Effector memory CD8-positive, alpha-beta T cell (primary cell): Measurements from ENCODE around the gene ANKRD29.
A peak's percentile ranks its signal among the peaks of the same experiment; 100 is the strongest.

ENCODE experiments used
- ATAC-seq: fragments of 150-1000 bp; cut with Tn5 transposase; replicated peaks from 2 replicates; pipeline ENCODE4 v1.10.0; 2021; ENCODE audit warnings: mild to moderate bottlenecking, moderate library complexity
- DNase-seq, 3 experiments: peaks; one replicate each; pipeline ENCODE4 v3.0.0; 2021
- H3K27ac Mint-ChIP-seq, 2 donors: one replicate each; pipeline ENCODE4 v1.8.0; 2022; ENCODE audit warnings: mild to moderate bottlenecking in 2 of 2, mixed read lengths in 2 of 2, moderate library complexity in 2 of 2
- H3K27me3 Mint-ChIP-seq, 2 donors: one replicate each; pipeline ENCODE4 v1.8.0; 2022; ENCODE audit warnings: mixed read lengths in 2 of 2
- H3K36me3 Mint-ChIP-seq: one replicate; pipeline ENCODE4 v1.8.0; 2022; ENCODE audit warnings: mild to moderate bottlenecking, moderate library complexity, mixed read lengths; ENCODE audit not compliant: insufficient read depth
- H3K4me1 Mint-ChIP-seq, 2 donors: one replicate each; pipeline ENCODE4 v1.8.0; 2022; ENCODE audit warnings: low read depth in 2 of 2, mixed read lengths in 2 of 2
- H3K4me3 Mint-ChIP-seq, 2 donors: one replicate each; pipeline ENCODE4 v1.8.0; 2022; ENCODE audit warnings: mild to moderate bottlenecking in 2 of 2, mixed read lengths in 2 of 2, moderate library complexity in 2 of 2
- H3K9me3 Mint-ChIP-seq, 2 donors: one replicate each; pipeline ENCODE4 v1.8.0; 2022; ENCODE audit warnings: mixed read lengths in 2 of 2

Gene ANKRD29

DNA sequence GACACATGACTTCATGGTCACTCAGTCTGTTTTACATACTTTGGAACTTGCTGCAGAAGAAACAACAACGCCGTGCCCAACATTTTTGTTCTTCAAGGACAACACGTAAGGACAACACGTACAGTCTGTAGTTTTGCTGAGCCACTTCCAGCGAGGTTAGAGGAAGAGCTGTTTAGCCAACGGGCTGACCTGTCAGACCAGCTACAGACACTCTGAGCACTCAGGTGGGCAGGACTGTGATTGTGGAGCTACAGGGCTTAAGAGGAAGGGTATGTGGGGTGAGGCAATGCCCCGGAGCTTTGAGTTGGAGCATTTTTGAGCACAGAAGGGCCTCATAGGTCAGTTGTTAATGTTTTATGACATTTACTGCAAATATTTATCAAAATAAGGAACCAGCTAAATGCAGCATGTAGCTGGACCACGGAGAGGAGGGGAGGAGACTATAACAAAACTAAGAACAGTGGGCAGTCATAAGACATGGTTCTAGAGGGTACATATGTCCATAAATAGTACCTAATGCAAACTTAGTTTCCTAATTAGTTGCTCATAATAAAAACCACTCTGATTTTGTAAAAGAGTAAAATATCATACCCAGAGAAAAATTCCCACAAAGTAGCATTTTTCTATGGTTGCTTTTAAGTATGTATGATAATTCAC is 50.1 kb downstream of the ANKRD29 start:
- DNase-seq: no peak
- Mint-ChIP-seq H3K36me3 (no peaks in the 10 kb centered on the region), H3K4me1 (no peaks in the 10 kb centered on the region), H3K4me3 (no peak overlapping the region), H3K9me3 (no peaks in the 10 kb centered on the region), H3K27ac (no peak overlapping the region), H3K27me3 (peaks cover 8 to 15% of the 10 kb centered on the region in 2 donors)
- ATAC-seq: no peak

DNA sequence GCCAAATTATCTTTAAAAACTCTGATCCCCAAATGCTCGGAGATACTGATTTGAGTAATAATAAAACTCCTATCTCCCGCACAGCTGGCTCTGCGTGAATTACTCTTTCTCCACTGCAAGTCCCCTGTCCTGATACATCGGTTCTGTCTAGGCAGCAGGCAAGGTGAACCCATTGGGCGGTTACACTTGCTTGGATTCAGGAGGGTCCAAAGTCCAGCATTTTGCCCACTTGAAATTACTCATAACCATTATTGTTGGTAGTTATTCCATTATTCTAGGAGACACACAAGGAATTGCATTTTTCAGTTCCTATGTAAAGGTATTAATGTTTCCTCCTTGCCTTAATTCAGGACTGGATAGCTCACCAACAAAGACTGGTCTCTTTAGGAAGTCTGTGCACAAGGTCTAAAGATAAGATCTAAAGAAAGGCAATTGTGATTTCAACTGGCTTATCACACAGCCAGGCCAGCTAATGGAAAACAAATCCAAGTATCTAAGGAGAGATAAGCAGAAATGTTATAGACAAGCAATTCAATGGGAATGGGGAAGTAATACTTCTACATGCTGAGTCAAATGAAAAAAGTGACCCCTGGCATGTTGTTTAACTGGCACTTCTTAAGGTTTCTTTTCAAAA is 53.2 kb downstream of the ANKRD29 start:
- Mint-ChIP-seq H3K4me1 (no peaks in the 10 kb centered on the region), H3K9me3 (no peaks in the 10 kb centered on the region), H3K36me3 (no peaks in the 10 kb centered on the region), H3K27me3 (peaks cover 8 to 16% of the 10 kb centered on the region in 2 donors), H3K4me3 (no peak overlapping the region), H3K27ac (no peak overlapping the region)
- no peak for DNase-seq
- no peak for ATAC-seq

DNA sequence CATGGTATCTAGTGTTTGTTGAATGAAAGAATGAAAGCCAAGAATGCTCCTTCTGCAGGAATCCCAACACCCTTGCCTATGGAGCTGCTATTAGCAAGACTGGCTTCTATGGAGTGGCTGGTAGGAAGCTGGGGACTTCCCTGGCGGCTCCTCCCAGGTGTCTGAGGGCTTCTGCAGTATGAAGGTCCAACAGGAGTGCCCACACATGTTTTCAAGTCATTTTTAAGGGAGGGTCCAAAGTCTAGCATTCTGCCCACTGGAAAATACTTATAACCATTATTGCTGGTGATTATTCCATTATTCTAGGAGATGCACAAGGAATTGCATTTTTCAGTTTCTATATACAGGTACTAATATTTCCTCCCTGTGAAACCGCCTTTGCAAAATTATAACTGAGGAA is 54.5 kb downstream of the ANKRD29 start:
- Mint-ChIP-seq H3K27ac (no peak overlapping the region), H3K4me1 (no peaks in the 10 kb centered on the region), H3K36me3 (no peaks in the 10 kb centered on the region), H3K4me3 (no peak overlapping the region), H3K9me3 (no peaks in the 10 kb centered on the region), H3K27me3 (peaks cover 14 to 23% of the 10 kb centered on the region in 2 donors)
- DNase-seq: no peak
- ATAC-seq: no peak

DNA sequence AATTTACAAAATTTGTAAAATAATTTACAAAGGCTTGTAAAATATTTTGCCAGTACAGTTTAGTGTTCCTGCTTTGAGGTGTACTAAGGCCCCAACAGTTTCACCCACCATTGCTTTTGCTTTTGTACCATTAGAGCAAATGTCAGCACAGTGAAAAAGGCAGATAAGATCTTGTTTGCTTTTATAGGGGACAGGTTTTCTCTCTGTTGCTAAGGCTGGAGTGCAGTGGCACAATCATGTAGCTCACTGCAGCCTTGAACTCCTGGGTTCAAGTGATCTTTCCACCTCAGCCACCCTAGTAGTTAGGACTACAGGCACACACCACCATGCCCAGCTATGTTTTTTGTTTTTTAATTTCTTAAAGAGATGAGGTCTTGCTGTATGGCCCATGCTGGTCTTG is 56.8 kb downstream of the ANKRD29 start:
- H3K36me3 Mint-ChIP-seq: no peaks in the 10 kb centered on the region
- H3K9me3 Mint-ChIP-seq: no peaks in the 10 kb centered on the region
- H3K4me3 Mint-ChIP-seq: no peak overlapping the region
- H3K27ac Mint-ChIP-seq: no peak overlapping the region
- H3K27me3 Mint-ChIP-seq: peaks cover 14 to 17% of the 10 kb centered on the region in 2 donors
- no peak for DNase-seq
- ATAC-seq: no peak
- H3K4me1 Mint-ChIP-seq: no peaks in the 10 kb centered on the region

DNA sequence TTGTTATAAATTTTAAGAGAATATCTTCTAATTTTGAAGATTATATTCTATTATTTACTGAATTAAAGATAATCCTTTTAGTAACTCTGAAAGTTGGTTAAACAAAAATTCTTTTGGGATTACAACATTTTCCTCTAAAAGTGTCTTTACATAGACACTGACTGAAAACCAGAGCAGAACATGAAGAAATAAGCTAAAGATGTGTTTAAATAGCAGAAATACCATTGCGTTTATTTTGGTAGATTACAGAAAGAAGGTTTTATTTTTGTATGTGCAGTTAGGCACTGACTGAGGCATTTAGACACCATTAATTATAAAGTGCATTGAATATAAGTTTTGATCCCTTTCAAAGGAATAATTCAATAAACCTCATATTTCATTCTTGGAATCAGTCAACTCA is 62.9 kb downstream of the ANKRD29 start:
- no peak overlapping the region for H3K27ac Mint-ChIP-seq
- no peak overlapping the region for H3K4me3 Mint-ChIP-seq
- DNase-seq (no peak), ATAC-seq (no peak)
- H3K9me3 Mint-ChIP-seq: no peaks in the 10 kb centered on the region
- no peaks in the 10 kb centered on the region for H3K36me3 Mint-ChIP-seq
- no peaks in the 10 kb centered on the region for H3K4me1 Mint-ChIP-seq
- H3K27me3 Mint-ChIP-seq: peaks cover 6 to 7% of the 10 kb centered on the region in 2 donors

DNA sequence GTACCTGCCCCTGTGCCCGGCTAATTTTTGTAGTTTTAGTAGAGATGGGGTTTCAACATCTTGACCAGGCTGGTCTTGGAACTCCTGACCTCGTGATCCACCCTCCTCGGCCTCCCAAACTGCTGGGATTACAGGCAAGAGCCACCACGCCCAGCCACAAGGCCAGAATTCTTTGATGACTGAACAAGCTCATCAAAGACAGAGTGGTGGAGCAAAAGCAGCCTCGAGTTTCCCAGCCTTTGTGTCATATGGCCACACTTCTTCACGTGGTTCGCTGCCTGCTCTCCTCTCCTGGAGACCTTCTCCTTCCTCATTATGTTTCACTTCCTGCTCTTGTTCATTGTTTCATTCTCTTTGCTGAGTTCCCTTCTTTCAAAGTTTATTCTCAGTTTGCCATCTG is 66.5 kb downstream of the ANKRD29 start:
- no peaks in the 10 kb centered on the region for H3K27me3 Mint-ChIP-seq
- no peaks in the 10 kb centered on the region for H3K4me1 Mint-ChIP-seq
- no peaks in the 10 kb centered on the region for H3K36me3 Mint-ChIP-seq
- no peaks in the 10 kb centered on the region for H3K9me3 Mint-ChIP-seq
- ATAC-seq (no peak), DNase-seq (no peak)
- no peak overlapping the region for H3K27ac Mint-ChIP-seq
- H3K4me3 Mint-ChIP-seq: no peak overlapping the region

DNA sequence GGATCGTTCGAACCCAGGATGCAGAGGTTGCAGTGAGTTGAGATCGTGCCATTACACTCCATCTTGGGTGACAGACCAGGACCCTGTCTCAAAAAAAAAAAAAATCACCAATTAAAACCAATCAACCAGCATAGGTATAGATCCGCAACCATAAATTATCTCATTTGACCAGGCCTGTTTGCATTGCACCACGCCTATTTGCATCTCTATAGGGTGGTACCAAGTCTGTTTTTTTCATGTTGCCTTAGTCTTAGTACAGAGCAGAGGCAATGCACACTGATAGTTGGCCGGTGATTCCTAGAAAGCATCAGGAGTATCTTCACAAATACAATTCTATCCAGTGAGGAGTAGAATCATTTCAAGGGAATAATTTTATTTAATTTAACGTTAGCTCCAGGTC is 67.1 kb downstream of the ANKRD29 start:
- no peaks in the 10 kb centered on the region for H3K9me3 Mint-ChIP-seq
- no peak overlapping the region for H3K27ac Mint-ChIP-seq
- H3K27me3 Mint-ChIP-seq: no peaks in the 10 kb centered on the region
- no peaks in the 10 kb centered on the region for H3K36me3 Mint-ChIP-seq
- H3K4me3 Mint-ChIP-seq: no peak overlapping the region
- H3K4me1 Mint-ChIP-seq: no peaks in the 10 kb centered on the region
- ATAC-seq: no peak
- no peak for DNase-seq

DNA sequence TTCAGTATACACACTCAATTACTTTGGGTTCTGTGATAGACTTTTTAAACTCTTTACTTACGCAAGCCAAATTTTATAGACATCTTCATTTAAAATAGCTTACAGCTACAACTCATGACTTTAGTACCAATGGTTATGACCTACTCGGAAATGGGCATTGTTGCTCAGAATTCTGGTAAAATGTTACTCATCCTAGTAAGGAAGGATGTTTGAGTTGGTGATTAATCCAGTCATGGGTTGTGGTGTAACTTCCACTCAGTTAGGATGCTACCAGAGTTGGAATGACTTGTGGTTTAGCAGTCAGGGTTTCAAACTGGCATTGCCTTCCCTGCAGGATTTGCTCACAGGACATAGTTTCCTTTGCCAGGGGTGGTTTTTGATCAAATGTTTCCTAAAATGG is 69.0 kb downstream of the ANKRD29 start:
- Mint-ChIP-seq H3K4me3 (no peak overlapping the region), H3K27me3 (no peaks in the 10 kb centered on the region), H3K9me3 (no peaks in the 10 kb centered on the region), H3K36me3 (no peaks in the 10 kb centered on the region), H3K4me1 (no peaks in the 10 kb centered on the region), H3K27ac (no peak overlapping the region)
- ATAC-seq (no peak), DNase-seq (no peak)

DNA sequence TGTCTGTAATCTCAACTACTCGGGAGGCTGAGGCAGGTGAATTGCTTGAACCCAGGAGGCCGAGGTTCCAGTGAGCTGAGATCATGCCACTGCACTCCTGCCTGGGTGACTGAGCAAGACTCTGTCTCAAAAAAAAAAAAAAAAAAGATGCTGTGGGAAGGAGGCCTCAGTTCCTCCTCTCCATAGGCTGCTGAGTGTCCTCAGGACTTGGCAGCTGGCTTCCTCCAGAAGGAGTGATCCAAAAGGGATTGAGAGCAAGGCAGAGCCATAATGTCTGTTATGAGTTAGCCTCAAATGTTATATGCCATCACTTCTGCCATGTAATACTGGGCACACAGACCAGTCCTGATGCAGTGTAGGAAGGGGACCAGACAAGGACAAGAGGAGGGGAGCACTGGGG is 69.8 kb downstream of the ANKRD29 start:
- Mint-ChIP-seq H3K27ac (no peak overlapping the region), H3K4me1 (no peaks in the 10 kb centered on the region), H3K36me3 (no peaks in the 10 kb centered on the region), H3K4me3 (no peak overlapping the region), H3K27me3 (no peaks in the 10 kb centered on the region), H3K9me3 (no peaks in the 10 kb centered on the region)
- DNase-seq (no peak), ATAC-seq (no peak)

DNA sequence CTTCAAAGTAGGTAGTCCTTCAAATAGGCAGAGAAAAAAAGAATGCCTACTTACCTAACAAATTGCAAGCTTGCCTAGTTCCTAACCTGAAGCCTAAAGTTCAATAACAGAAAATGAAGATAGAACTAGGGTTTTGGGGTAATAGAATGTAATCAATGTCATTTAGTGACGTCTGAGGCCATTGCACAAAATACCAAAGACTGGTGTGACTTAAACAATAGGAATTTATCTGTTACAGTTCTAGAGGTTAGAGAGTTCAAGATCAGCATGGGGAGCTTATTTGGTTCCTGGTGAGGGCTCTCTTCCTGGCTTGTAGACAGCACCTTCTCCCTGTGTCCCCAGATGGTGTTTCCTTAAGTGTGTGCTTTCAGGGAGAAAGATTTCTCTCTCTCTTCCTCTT is 71.7 kb downstream of the ANKRD29 start:
- H3K27me3 Mint-ChIP-seq: no peaks in the 10 kb centered on the region
- ATAC-seq: no peak
- no peak overlapping the region for H3K4me3 Mint-ChIP-seq
- H3K27ac Mint-ChIP-seq: no peak overlapping the region
- H3K36me3 Mint-ChIP-seq: peaks cover 15% of the 10 kb centered on the region
- no peaks in the 10 kb centered on the region for H3K9me3 Mint-ChIP-seq
- H3K4me1 Mint-ChIP-seq: peaks cover 4 to 6% of the 10 kb centered on the region in 2 donors
- DNase-seq: no peak

DNA sequence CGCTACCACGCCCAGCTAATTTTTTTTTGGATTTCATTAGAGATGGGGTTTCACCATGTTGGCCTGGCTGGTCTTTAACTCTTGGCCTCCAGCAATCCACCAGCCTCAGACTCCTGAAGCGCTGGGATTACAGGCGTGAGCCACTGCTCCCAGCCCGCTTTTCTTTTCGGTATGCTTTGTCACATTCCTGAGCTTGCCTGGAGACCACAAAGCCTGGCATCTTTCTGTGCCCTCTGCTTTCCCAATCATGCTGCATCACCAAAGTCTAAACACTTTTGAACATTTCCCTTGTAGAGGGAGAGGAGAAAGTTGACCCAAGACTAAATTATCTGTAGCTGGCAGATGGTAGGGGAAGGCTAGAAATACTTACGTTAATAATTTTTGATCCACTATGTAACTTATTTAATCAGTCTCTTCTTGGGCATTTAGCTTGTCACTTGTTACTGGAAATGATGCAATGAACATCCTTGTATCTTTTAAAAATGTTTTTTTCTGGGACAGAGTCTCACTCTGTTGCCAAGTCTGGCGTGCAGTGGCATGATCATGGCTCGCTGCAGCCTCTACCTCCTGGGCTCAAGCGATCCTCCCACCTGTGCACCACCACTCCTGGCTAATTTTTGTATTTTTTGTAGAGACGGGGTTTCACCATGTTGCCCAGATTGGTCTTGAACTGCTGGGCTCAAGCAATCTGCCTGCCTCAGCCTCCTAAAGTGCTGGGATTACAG is 73.7 kb downstream of the ANKRD29 start:
- no peak for ATAC-seq

DNA sequence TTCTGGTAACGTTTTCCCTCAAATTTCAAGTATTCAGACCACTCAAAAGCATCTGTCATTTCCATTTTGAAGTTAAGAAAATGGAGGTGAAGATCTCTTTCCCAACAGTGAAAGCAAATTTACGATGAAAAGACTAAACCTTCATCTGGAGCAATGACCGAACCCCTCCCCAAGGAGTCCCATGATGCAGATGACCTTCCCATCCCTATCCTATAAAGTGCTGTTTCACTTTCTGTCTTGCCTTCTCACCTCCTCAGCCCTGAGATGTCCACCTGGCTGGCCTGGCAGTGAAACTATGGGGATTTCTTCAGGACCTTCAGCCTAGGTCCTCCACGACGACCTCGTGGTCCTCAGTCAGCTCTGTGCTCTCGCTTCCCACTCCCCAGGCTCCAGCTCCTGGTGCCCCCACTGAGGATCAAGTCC is 75.5 kb downstream of the ANKRD29 start:
- Mint-ChIP-seq H3K27me3 (no peaks in the 10 kb centered on the region), H3K27ac (peak overlapping the region; percentile 89 to 96), H3K9me3 (no peaks in the 10 kb centered on the region), H3K36me3 (peaks cover 27% of the 10 kb centered on the region), H3K4me3 (peak overlapping the region; percentile 92 to 93), H3K4me1 (peaks cover 27 to 31% of the 10 kb centered on the region in 2 donors)
- DNase-seq: no peak
- no peak for ATAC-seq

More for the DNA sequence above, 73.7 kb downstream of the ANKRD29 start:
- no peaks in the 10 kb centered on the region for H3K9me3 Mint-ChIP-seq
- H3K4me3 Mint-ChIP-seq: no peak overlapping the region
- H3K27me3 Mint-ChIP-seq: no peaks in the 10 kb centered on the region
- peaks cover 20% of the 10 kb centered on the region for H3K36me3 Mint-ChIP-seq
- peaks cover 14 to 17% of the 10 kb centered on the region in 2 donors for H3K4me1 Mint-ChIP-seq
- no peak overlapping the region for H3K27ac Mint-ChIP-seq
- no peak for DNase-seq

DNA sequence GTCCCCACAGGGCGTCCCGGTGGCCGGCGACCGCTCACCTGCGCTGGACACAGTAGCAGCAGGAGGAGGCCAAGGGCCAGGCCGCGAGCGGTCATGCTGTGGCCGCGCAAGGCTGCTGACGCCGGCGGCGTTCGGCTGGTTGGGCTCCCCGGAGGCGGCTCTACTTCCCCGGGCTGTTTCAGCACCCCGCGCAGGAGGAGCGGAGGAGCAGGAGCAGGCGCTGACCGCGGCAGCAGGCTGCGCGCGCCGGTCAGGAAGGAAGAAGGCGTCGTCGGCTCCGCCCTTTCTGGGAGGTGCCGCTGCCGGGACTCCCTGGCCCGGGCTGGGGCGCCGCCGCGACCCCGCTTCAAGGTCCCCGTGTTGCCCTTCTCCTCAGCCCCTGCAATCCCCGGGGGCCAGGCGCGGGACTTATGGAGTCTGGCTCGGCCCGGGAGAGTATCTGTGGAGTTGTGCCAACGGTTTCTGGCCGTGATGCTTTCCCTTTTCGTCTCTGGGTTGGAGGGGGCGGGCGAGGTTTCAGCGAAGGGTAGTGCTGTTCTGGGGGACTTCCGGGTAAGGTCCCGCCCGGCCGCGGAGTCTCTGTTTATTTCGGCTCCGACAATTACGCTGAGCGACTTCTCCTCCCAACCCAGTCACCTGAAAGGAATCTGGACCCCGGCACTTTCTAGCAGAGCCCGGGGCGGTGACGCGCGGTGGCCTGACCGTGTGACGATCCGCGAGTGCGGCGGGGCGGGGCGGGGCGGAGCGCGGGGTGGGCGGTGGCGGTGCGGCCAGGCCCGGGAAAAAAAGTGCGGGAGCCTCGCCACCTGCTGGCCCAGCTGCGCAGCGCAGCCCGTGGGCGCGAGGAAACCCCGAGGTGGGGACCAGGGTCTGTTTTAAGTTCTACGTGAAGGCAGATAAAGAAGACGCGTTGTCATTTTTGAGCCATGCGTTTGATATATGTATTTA is 76.2 kb downstream of the ANKRD29 start, which contains the start of gene NPC1:
TSS of gene NPC1 (minus strand) at position 258 of the 948 bp plus-strand sequence. CDS start at position 95, 163 bp downstream.
- Mint-ChIP-seq H3K4me1 (peaks cover 33 to 38% of the 10 kb centered on the region in 2 donors), H3K36me3 (peaks cover 33% of the 10 kb centered on the region), H3K27me3 (no peaks in the 10 kb centered on the region), H3K4me3 (peak within 1 kb of the TSS; percentile 92 to 93), H3K9me3 (no peaks in the 10 kb centered on the region), H3K27ac (peak within 1 kb of the TSS; percentile 89 to 96)
- ATAC-seq (peak; percentile 84), DNase-seq (peak; percentile 89 to 92 (median 91))
